A204.1 (cell line): ENCODE data around the gene ZSCAN26.

ENCODE experiments used
- FAIRE-seq: peaks from 2 replicates; lab custom pipeline; 2012; peaks lifted over from hg19 to GRCh38; lab: Jason Lieb, UNC

ZSCAN26 gene

GRCh38 chr6:28266962-28267694 is at the start of gene ZSCAN26:
ZSCAN26 (plus strand) TSS chr6:28267143; CDS start chr6:28271920, 4,777 bp downstream.
- FAIRE-seq, result no peak

DNA sequence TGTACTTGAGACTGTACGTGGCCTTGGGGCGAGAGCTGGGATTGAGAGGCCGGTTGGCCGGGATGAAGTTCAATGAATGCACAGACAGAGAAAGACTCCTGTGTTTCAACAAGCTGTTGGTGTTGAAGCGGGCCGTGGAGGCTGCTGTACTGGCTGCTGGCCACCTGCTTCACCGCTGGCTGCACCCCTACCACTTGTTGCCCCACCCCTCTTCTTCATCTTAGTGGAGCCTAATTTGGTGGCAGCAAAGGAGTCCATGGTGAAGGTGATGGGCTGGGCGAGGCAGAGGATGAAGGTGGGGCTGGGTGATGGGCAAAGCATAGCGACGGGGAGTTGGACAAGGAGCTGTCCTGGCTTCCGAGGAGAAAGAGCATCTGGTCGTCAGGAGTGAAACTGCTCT is 49.1 kb upstream of the ZSCAN26 start:
- FAIRE-seq, result no peak

DNA sequence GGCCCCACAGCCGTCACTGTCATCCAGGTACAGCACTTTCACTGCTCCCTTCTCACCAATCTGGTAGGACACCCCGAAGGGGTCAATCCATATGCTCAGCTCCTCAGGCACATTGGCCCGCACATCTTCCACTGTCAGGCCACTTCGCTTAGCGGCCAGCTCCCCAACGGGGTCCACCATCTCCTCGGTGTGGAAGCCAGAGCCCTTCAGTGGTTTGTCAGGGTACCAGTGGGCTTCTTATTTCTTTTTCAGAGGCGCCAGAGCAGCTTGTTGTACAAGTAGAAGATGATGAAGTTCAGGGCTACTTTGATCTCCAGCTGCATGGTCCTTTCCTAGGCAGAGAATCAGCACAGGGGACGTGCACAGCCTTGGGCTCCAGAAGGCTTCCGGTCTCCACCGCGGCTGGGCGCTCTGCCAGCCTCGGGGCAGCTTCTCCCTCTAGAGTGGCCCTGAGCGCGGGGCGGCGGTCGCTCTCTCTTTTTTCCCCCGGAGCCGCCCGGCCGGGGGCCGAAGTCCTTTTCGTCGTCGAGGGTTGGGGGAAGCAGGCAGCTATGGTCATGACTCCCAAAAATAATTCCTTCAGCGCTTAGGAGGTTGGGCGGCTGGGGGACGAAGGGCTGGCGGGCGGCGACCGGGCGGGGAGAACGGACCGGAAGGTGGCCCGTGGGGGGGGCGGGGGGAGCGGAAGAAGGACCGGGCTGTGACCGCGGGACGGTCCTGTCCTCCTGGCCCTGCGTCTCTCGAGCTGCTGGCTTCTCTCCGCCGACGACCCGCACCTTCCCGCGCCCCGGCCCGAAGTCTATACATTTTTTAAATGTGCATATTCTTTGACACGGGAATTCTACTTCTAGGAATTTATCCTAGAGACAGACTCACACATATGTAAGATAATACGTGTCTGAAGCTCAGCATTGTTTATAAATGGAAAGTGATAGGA is 48.4 kb upstream of the ZSCAN26 start:
- FAIRE-seq, result no peak

DNA sequence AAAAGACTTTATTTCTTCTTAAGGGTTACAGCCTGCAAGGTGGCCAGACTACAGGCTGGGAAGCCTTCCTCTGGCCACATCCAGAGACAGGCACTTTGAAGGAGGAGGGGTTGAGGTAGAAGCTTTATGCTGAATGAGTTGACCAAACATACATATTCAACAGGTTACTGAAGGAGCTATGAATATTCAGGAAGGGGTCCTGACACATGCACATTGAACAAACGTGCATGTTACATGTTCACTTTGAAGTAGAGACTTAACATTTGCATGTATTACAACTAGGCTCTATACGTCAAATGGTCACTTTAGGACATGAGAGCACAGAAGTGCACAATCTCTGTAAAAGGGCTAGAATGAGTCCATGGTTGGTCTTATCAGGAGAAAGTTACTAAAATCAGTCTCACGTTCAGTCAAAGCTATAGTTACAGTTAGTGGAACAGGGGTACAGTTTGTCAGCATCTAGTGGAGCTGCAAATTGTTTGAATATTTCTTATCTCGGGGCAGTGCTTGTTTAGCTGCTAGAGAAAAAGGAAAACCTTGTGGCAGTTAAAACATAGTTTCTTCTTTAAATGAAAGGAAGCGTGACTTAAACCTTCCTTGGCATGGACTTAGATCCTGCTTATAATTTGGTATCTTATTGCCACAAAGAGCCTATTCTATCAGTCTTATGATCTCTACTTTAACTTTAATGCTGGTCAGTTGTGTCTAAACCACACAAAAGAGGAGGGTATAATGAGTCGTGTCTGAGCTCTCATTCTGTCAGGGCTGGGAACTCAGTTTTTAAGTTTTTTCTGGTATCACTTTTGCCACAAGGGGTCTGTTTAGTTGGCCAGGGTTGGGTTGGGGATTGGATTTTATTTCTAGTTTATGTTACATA is 46.4 kb upstream of the ZSCAN26 start:
- no peak for FAIRE-seq

- FAIRE-seq, result no peak
These were observed 42.5 kb upstream of the ZSCAN26 start for GRCh38 chr6:28224131-28225055.

DNA sequence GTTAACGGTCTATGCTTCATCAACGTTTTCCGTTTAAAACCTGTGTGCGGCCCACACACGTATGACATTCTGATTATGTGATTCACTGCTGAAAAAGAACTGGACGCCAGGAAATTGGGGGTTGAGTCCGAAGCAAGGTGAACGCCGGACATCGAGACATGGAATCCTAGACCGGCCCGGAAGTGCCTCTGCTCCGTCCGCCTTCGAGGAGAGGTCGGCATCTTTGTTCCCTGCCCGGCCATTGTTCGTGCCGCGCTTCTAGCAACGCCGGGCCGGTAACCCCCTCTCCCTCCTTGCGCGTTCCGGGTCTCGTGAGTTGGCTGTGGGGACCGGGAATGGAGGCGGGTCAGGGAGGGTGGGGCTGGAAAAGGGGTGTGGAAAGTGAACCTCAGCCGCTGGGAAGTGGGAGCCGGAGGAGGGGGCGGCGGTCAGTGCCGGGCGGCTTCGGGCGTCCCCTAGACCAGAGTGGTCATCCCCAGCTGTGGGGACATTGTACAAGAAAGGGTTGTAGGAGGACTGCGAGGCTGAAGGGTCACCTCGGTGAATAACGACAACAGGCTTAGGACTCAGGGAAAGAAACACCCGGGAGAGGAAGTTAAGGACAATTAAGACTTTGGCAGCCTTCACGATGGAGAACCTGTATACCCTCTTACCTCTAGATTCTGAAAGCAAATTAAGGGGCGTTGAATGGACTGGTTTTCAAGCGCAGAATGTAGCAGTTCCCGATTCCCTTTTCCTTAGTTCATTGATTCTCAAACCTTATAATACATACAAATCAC is 41.7 kb upstream of the ZSCAN26 start, which contains the start of gene ZSCAN9:
TSS of gene ZSCAN9 (plus strand) at position 220 of the 779 bp plus-strand sequence. CDS start 1,810 bp downstream, outside the sequence.
- peak; percentile 85 for FAIRE-seq

DNA sequence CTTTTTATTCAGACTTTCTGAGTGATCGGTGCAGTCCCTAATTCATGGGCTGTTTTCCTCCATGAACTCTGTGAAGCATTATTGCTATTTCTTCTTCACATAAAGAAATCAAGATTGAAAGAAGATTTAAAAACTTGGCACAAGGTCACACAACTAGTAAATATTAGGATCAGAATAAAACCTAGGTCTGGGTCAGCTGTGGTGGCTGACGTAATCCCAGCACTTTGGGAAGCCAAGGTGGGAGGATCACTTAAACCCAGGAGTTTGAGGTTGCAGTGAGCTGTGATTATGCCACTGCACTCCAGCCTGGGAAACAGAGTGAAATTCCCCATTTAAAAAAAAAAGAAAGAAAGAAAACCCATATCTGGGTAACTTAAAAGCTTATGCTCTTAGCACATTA is 40.5 kb upstream of the ZSCAN26 start:
- FAIRE-seq, result no peak

- no peak for FAIRE-seq
These were observed 34.2 kb upstream of the ZSCAN26 start for GRCh38 chr6:28232785-28233184.

DNA sequence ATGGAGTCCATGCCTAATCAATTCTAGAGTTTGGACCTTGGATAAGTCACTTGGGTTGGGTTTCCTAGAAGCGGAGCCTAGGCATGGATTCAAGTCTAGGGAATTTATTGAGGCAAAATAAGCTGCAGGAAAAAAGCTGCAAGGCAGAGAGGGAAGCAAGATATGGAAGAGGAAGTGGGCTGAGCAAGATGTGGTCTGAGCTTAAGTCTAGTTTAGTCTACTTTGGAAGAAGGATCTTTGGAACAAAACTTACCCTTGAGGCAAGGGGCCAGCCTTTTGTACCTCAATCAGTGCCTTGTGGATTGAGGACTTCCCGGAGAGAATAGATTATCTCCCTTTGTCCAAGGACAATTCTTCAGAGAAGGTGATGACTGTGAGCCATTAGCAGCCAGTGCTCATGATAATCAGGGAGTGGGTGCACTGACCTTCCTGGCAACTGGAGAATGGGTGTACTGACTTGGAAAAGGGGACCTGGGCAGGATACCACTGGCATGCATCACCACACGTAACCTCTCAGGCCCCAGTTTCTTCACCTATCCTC is 31.0 kb upstream of the ZSCAN26 start:
- no peak for FAIRE-seq

DNA sequence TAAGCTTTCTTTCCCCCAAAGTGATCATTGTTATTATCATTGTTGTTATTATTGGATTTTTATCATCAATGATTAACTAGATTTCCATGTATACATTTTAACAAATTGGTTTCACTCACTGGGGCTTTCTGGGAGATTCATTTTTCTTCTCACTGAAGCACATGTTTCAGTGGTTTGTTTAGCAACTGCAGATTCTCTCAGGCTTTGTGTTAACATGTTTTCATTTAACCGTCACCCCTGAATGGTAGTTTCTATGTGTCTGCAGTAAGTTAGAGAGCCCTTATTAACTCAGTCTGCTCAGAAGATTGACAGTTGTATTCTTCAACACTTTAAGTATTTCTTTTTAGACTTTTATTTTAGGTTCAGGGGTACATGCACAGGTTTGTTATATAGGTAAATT is 27.3 kb upstream of the ZSCAN26 start:
- no peak for FAIRE-seq

- FAIRE-seq, result no peak
These were observed 26.5 kb upstream of the ZSCAN26 start for GRCh38 chr6:28240471-28240870.

GRCh38 chr6:28243946-28244345 is 23.0 kb upstream of the ZSCAN26 start:
- no peak for FAIRE-seq

DNA sequence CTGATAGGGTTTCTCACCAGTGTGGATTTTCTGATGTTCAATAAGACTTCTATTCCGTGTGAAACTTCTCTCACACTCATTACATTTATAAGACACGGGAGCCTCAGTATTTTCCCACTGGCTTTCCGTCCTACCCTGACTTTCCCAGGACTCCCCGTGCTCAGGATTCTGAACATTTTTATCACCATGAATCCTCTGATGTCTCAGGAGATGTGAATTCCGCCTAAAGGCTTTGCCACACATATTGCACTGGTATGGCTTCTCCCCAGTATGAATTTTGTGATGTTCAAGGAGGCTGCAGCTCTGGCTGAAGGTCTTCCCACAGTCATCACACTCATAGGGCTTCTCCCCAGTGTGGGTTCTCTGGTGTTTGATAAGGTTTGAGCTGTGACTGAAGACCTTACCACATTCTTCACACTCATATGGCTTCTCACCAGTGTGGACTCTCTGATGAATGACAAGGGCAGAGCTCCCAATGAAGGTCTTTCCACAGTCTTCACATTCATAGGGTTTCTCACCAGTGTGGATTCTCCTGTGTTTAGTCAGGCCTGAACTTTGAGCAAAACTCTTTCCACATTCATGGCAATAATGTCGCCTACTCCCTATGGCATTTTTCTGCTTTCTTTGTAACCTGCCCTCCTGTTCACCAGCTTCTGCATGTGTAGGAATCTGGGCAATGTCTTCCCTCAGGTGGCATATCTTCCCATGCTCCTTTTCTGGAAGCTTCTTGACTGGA is 21.6 kb upstream of the ZSCAN26 start:
- FAIRE-seq, result no peak

- FAIRE-seq, result no peak
These were observed 18.0 kb upstream of the ZSCAN26 start for GRCh38 chr6:28248916-28249315.

DNA sequence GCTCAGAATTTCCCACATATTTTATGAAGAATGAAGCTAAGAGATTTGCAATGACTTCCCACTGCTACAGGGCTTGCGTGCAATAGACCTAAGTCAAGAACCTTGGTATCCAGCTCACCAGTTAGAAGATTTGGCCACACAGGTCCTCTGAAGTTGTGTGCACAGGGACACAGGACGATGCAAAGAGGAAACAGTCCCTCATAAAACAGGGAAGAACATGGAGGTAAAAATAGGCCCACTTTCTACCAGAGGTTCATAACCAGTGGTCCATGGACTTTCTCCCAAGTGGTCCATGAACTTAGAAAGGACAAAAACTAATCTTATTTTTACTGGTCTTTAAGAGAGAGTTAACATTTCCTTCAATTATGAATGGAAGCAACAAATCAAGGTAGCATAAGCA is 16.2 kb upstream of the ZSCAN26 start:
- FAIRE-seq, result no peak

DNA sequence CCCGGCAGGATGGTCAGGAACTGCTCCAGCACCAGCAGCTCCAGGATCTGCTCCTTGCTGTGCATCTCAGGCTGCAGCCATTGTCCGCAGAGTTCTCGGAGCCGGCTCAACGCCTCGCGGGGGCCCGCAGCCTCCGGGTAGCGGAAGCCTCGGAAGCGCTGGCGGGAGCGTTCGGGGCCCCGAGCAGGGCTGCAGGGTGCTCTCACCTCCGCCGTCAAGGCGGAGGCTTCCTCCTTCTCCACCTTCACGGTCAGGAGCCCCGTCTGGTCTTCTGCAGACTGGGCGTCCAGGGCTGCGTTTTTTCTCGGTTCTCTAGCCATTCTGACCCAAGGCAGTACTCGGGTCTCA is 15.3 kb upstream of the ZSCAN26 start:
- no peak for FAIRE-seq

DNA sequence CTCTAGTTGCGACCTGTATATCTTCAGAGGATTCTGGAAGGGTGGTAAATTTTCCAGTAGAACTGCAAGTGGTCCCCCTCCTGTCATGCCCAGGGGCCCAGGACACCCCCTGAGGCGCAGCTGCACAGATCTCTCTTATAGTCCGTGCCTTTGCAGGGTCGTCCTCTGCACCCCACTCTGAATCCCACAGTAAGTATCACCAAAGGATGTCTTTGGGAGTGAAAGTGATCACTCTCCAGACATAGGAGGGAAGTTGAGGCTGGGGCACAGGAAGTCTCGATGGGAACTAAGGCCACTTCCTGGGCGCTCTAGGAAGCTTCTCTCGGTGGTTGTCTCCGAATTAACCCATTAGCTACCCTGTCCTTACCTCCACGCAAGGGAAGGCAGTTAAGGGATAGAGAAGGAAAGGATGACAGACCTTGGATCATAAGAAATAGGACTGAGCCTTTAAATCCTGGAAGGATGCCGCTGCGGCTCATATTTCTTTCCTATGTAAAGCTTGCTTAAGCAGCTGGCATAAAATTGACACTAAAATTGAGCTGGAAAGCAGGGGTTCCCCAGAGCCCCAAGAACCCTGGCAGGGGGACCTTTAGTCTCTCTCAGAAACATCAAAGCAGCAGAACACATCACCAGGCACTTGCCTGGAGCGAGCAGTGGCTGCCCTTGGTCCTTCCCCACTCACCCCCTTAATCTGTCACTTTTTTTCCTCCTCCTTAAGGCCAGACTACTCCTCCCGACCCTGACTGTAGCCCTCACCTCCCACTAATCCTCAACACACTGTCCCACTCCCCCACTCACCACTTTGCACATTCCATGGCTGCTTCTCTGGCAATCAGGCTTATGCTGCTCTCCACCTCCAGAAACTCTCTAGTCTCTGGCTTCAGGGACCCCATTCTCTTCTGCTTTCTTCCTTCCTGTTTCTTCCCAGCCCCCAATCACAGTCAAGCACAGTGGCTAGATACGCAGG is 14.7 kb upstream of the ZSCAN26 start, which contains the start of gene ZKSCAN4:
TSS of gene ZKSCAN4 (minus strand) at position 261 of the 967 bp plus-strand sequence. CDS start 289 bp downstream, outside the sequence.
- FAIRE-seq, result peak; percentile 48

DNA sequence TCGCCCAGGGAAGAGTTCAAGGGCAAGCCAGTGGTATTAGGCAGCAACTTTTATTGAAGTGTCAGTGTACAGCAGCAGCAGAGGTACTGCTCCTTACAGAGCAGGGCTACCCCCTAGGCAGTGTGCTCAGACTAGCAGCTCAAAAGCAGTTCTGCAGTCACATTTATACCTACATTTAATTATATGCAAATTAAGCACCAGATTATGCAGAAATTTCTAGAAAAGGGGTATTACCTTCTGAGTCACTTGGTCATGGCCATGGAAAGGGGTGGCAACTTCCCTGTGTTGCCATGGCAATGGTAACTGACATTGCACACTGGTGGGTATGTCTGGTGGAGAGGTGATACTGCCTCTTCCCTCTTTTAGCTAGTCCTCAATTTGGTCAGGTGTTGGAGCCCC is 12.8 kb upstream of the ZSCAN26 start:
- no peak for FAIRE-seq
